HUES64 (cell line): ENCODE data around the gene GYG1.

ENCODE experiments used
- H3K27ac ChIP-seq: 2 replicates; pipeline ENCODE4 v1.7.0; 2013; ENCODE audit warnings: low read depth, low read length, inconsistent platforms
- H3K27me3 ChIP-seq: 2 replicates; pipeline ENCODE4 v1.6.1; 2013; ENCODE audit warnings: mild to moderate bottlenecking, low read length; ENCODE audit not compliant: insufficient read depth
- H3K36me3 ChIP-seq: 2 replicates; pipeline ENCODE4 v1.6.1; 2013; ENCODE audit warnings: mild to moderate bottlenecking, low read length; ENCODE audit not compliant: insufficient read depth
- H3K4me1 ChIP-seq: 2 replicates; pipeline ENCODE4 v1.6.1; 2013; ENCODE audit warnings: mild to moderate bottlenecking, low read length, moderate library complexity; ENCODE audit not compliant: insufficient read depth
- H3K4me3 ChIP-seq: 2 replicates; pipeline ENCODE4 v1.5.1; 2013; ENCODE audit warnings: mild to moderate bottlenecking, low read length, moderate library complexity
- H3K9ac ChIP-seq: 2 replicates; pipeline ENCODE4 v1.6.1; 2013; ENCODE audit warnings: mild to moderate bottlenecking, low read depth, low read length
- H3K9me3 ChIP-seq: 2 replicates; pipeline ENCODE4 v1.6.1; 2013; ENCODE audit warnings: low read depth, low read length; ENCODE audit not compliant: insufficient read depth
- WGBS: fragments of 150-250, 120-280 bp; methylation state at CpG from one replicate; pipeline ENCODE4 v1.1.7; 2013; ENCODE audit warnings: missing lambda C conversion rate; 5-methylcytosine and 5-hydroxymethylcytosine counted together

GYG1 gene

GRCh38 chr3:149004622-149005021 lies 13.3 kb downstream of the GYG1 start:
- Histone ChIP-seq H3K4me1 (peaks cover 22% of the 10 kb centered on the region), H3K9me3 (no peaks in the 10 kb centered on the region), H3K27me3 (no peaks in the 10 kb centered on the region), H3K4me3 (no peak overlapping the region), H3K36me3 (0 out of 2 replicates have a peak, but pooled peaks cover 4% of the 10 kb centered on the region), H3K27ac (no peak overlapping the region), H3K9ac (0 out of 2 replicates have a peak overlapping the region, but pooled peaks have one; percentile 16)
- WGBS, result 77% methylated on average over 4 of the region's 4 CpGs

DNA sequence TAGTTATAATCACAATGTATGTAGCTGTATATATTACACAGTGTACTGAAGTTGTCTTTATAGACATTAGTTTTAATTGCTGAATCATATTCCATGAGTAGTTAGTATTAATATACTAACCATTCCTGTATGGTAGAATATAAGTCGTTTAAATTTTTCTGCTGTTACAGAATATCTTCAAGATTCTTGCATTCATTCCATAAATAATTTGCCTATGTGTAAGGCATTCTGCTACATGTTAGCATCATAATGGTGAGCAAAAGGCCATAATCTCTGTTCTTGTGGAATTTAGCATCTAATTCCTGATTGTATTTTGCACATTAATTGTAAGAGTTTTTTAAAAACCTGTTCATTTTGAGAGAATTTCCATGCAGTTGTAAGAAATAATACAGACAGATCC lies 14.1 kb downstream of the GYG1 start:
- H3K36me3 ChIP-seq, result peaks cover 7% of the 10 kb centered on the region; the same call in 1 of the 2 replicates
- H3K9me3 ChIP-seq, result no peaks in the 10 kb centered on the region
- no peak overlapping the region for H3K27ac ChIP-seq
- H3K4me1 ChIP-seq, result peaks cover 15% of the 10 kb centered on the region
- WGBS, result no CpG with 5 or more reads among the region's 1 CpG
- no peak overlapping the region for H3K4me3 ChIP-seq
- H3K27me3 ChIP-seq, result no peaks in the 10 kb centered on the region
- no peak overlapping the region for H3K9ac ChIP-seq

DNA sequence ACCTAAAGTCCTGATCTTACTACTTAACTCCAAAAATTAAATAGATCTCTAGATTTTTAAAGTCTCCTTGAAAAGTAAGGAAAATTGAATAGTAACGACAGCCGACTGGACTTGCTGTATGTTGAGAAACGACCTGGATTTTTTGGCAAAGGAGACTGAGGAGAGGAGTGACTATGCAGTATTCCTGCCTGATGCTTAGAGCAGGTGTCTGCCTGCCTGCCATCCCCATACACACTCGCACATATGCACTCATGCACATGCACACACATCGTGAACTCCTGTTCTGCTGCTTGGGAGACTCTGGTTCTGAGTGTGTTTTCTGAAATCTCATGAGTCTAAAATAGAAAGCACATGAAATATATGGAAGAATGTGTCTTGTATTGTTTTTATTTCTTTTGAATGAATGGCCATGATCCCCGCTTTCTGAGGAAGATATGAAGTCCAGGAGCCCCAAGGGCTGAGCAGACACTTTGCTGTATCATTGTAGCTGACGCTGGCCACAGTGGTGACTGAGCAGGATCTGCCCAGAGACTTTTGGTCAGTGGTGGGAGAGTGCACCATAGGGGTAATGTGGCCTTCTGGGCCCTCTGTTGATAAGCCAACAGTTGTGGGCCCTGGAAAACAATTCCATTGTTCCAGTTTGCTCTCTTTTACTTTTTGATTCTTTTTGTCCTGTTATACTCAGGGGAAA lies 16.4 kb downstream of the GYG1 start:
- Histone ChIP-seq H3K27me3 (no peaks in the 10 kb centered on the region), H3K9ac (no peak overlapping the region), H3K27ac (no peak overlapping the region), H3K4me3 (no peak overlapping the region), H3K36me3 (peaks cover 18% of the 10 kb centered on the region; the same call in 1 of the 2 replicates), H3K9me3 (no peaks in the 10 kb centered on the region), H3K4me1 (peaks cover 15% of the 10 kb centered on the region)
- WGBS, result 95% methylated on average over 7 of the region's 7 CpGs

DNA sequence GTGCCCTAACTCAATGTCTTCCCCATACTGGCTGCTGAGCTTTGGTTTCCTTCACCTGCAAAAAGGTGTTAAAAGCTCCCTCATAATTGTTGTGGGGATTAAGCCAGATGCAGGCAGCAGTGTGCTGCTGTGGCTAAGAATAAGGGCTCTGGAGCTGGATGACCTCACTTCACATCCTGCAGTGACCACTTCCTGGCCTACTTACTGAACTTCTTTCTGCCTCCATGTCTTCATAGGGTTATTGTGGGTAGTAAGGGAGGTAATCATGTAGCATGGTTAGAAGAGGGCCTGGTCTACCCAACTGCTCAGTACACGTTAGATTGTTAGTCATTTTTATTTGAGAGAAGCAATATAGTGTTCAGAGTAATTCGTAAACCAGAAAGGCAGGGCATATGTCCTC lies 18.4 kb downstream of the GYG1 start:
- no peak overlapping the region for H3K9ac ChIP-seq
- no peaks in the 10 kb centered on the region for H3K9me3 ChIP-seq
- H3K27me3 ChIP-seq, result no peaks in the 10 kb centered on the region
- H3K27ac ChIP-seq, result no peak overlapping the region
- H3K36me3 ChIP-seq, result peaks cover 18% of the 10 kb centered on the region; the same call in 1 of the 2 replicates
- no peak overlapping the region for H3K4me3 ChIP-seq
- 98% methylated on average over 2 of the region's 2 CpGs for WGBS
- peaks cover 1% of the 10 kb centered on the region for H3K4me1 ChIP-seq

DNA sequence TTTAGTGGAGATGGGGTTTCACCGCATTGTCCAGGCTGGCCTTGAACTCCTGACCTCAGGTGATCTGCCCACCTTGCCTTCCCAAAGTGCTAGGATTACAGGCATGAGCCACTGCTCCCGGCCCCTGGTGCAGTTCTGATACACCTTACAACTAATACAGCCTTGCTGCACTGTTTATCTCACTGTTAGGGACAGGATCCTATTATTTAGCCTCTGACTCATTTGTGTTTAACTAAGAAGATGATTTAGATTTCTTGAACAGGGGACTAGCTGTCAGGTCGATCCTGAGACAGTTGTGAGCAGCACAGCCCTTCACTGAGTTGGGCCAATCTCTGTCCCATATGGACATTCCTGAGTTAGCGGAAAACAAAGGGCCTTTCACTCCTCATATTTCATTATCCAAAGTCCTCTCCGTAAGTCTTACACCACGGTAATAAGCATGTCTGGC lies 19.2 kb downstream of the GYG1 start:
- no peak overlapping the region for H3K4me3 ChIP-seq
- no peaks in the 10 kb centered on the region for H3K9me3 ChIP-seq
- H3K9ac ChIP-seq, result no peak overlapping the region
- no peaks in the 10 kb centered on the region for H3K27me3 ChIP-seq
- no peak overlapping the region for H3K27ac ChIP-seq
- H3K4me1 ChIP-seq, result no peaks in the 10 kb centered on the region
- WGBS, result 92% methylated on average over 6 of the region's 6 CpGs
- peaks cover 18% of the 10 kb centered on the region; the same call in 1 of the 2 replicates for H3K36me3 ChIP-seq

DNA sequence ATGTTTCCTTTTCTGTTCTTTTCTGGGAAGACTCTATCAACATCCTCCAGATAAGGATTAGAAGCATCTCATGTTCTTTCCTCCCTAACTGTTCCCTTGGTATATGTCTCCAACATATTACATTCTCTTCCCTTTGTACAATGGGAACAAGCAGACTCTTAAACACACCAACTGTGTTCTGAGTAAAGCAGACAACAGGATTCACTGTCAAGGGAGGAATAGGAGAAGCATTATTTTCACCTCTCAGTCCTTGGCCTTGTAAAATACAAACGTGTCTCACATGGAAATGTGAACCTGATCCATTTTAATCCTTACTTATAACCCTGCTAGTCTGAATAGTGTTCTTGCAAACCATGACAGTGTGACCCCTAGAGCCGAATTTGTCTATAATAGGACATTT lies 19.6 kb downstream of the GYG1 start:
- Histone ChIP-seq H3K9ac (no peak overlapping the region), H3K27me3 (no peaks in the 10 kb centered on the region), H3K4me3 (no peak overlapping the region), H3K9me3 (no peaks in the 10 kb centered on the region), H3K36me3 (peaks cover 18% of the 10 kb centered on the region; the same call in 1 of the 2 replicates), H3K27ac (no peak overlapping the region), H3K4me1 (no peaks in the 10 kb centered on the region)
- WGBS, result 90% methylated on average over 2 of the region's 2 CpGs

GRCh38 chr3:149011676-149012075 lies 20.3 kb downstream of the GYG1 start:
- no peak overlapping the region for H3K4me3 ChIP-seq
- peaks cover 18% of the 10 kb centered on the region; the same call in 1 of the 2 replicates for H3K36me3 ChIP-seq
- H3K9ac ChIP-seq, result no peak overlapping the region
- WGBS, result 92% methylated on average over 5 of the region's 5 CpGs
- no peak overlapping the region for H3K27ac ChIP-seq
- no peaks in the 10 kb centered on the region for H3K4me1 ChIP-seq
- H3K9me3 ChIP-seq, result no peaks in the 10 kb centered on the region
- no peaks in the 10 kb centered on the region for H3K27me3 ChIP-seq

GRCh38 chr3:149013726-149014125 lies 22.4 kb downstream of the GYG1 start:
- no peak overlapping the region for H3K27ac ChIP-seq
- no peak overlapping the region for H3K9ac ChIP-seq
- H3K4me3 ChIP-seq, result no peak overlapping the region
- H3K27me3 ChIP-seq, result no peaks in the 10 kb centered on the region
- 95% methylated on average over 6 of the region's 6 CpGs for WGBS
- H3K36me3 ChIP-seq, result peaks cover 14% of the 10 kb centered on the region; the same call in 1 of the 2 replicates
- H3K4me1 ChIP-seq, result no peaks in the 10 kb centered on the region
- no peaks in the 10 kb centered on the region for H3K9me3 ChIP-seq

- Histone ChIP-seq H3K27me3 (no peaks in the 10 kb centered on the region), H3K36me3 (peaks cover 12% of the 10 kb centered on the region; the same call in 1 of the 2 replicates), H3K27ac (no peak overlapping the region), H3K4me1 (peaks cover 16% of the 10 kb centered on the region), H3K4me3 (no peak overlapping the region), H3K9ac (no peak overlapping the region), H3K9me3 (no peaks in the 10 kb centered on the region)
- whole genome bisulfite sequencing, result 89% methylated on average over 3 of the region's 3 CpGs
Observed at GRCh38 chr3:149015393-149015792, 24.1 kb downstream of the GYG1 start.

GRCh38 chr3:149016242-149016641 lies 24.9 kb downstream of the GYG1 start:
- Histone ChIP-seq H3K36me3 (peaks cover 3% of the 10 kb centered on the region; the same call in 1 of the 2 replicates), H3K9ac (no peak overlapping the region)
- 87% methylated on average over 1 of the region's 2 CpGs for WGBS

GRCh38 chr3:149016669-149017541 lies 25.6 kb downstream of the GYG1 start:
- Histone ChIP-seq H3K36me3 (no peaks in the 10 kb centered on the region), H3K27me3 (no peaks in the 10 kb centered on the region), H3K9me3 (no peaks in the 10 kb centered on the region), H3K4me1 (peaks cover 31% of the 10 kb centered on the region), H3K4me3 (no peak overlapping the region), H3K27ac (no peak overlapping the region), H3K9ac (no peak overlapping the region)
- WGBS, result 97% methylated on average over 8 of the region's 9 CpGs

More at GRCh38 chr3:149016242-149016641, 24.9 kb downstream of the GYG1 start:
- Histone ChIP-seq H3K9me3 (no peaks in the 10 kb centered on the region), H3K4me1 (peaks cover 24% of the 10 kb centered on the region), H3K4me3 (no peak overlapping the region), H3K27me3 (no peaks in the 10 kb centered on the region), H3K27ac (no peak overlapping the region)
